Loucy (cell line): ENCODE results near the gene ADCY7.

Source experiments
- H2AFZ ChIP-seq: fragments of 200-600 bp; sonication (generic); 2 replicates; pipeline ENCODE4 v1.6.0; 2016; ENCODE audit warnings: antibody characterized with exemption, mild to moderate bottlenecking, low read length, moderate library complexity
- H3F3A ChIP-seq: fragments of 200-600 bp; 2 replicates; pipeline ENCODE4 v1.6.0; 2016; ENCODE audit warnings: antibody characterized with exemption, low read depth, mild to moderate bottlenecking
- H3K27me3 ChIP-seq: fragments of 200-600 bp; sonication (generic); 2 replicates; pipeline ENCODE4 v1.6.1; 2014; ENCODE audit warnings: low read length, mild to moderate bottlenecking; ENCODE audit not compliant: insufficient read depth, poor library complexity, severe bottlenecking
- H3K36me3 ChIP-seq: fragments of 200-600 bp; sonication (generic); 2 replicates; pipeline ENCODE4 v1.6.1; 2016; ENCODE audit warnings: low read length; ENCODE audit not compliant: insufficient read depth
- H3K4me1 ChIP-seq: fragments of 200-600 bp; sonication (generic); 2 replicates; pipeline ENCODE4 v1.5.1; 2014; ENCODE audit warnings: low read length, mild to moderate bottlenecking; ENCODE audit not compliant: insufficient read depth, poor library complexity, severe bottlenecking
- H3K4me2 ChIP-seq: fragments of 200-600 bp; sonication (generic); 2 replicates; pipeline ENCODE4 v1.6.0; 2014; ENCODE audit warnings: antibody characterized with exemption, low read length, low read depth, mild to moderate bottlenecking; ENCODE audit not compliant: poor library complexity, severe bottlenecking
- H3K4me3 ChIP-seq: fragments of 200-600 bp; sonication (generic); 2 replicates; pipeline ENCODE4 v1.5.1; 2014; ENCODE audit warnings: low read length, mild to moderate bottlenecking, mixed read lengths; ENCODE audit not compliant: poor library complexity, severe bottlenecking
- H3K79me2 ChIP-seq: fragments of 200-600 bp; sonication (generic); 2 replicates; pipeline ENCODE4 v1.6.1; 2014; ENCODE audit warnings: low read length; ENCODE audit not compliant: insufficient read depth
- H3K9ac ChIP-seq: fragments of 200-600 bp; sonication (generic); 2 replicates; pipeline ENCODE4 v1.6.0; 2014; ENCODE audit warnings: mild to moderate bottlenecking, low read depth, low read length, moderate library complexity; ENCODE audit not compliant: poor library complexity, severe bottlenecking
- H3K9me2 ChIP-seq: fragments of 200-600 bp; sonication (generic); replicated peaks from 2 replicates; pipeline ENCODE4 v1.6.1; 2016; ENCODE audit warnings: low read depth, low read length, mixed read lengths
- H3K9me3 ChIP-seq: fragments of 200-600 bp; sonication (generic); 2 replicates; pipeline ENCODE4 v1.6.1; 2014; ENCODE audit warnings: mild to moderate bottlenecking, antibody characterized with exemption, low read length, low read depth; ENCODE audit not compliant: insufficient read depth
- H4K20me1 ChIP-seq: fragments of 200-600 bp; sonication (generic); 2 replicates; pipeline ENCODE4 v1.6.0; 2014; ENCODE audit warnings: antibody characterized with exemption, low read length, mild to moderate bottlenecking; ENCODE audit not compliant: insufficient read depth, poor library complexity, severe bottlenecking
- CTCF ChIP-seq: fragments of 200-600 bp; sonication (generic); conservative IDR thresholded peaks from 2 replicates; pipeline ENCODE4 v1.5.1; 2014; ENCODE audit warnings: mild to moderate bottlenecking, antibody characterized with exemption, low read length
- EZH2phosphoT487 ChIP-seq: fragments of 200-600 bp; IDR thresholded peaks from 2 replicates; pipeline ENCODE4 v1.6.1; 2018; ENCODE audit warnings: antibody characterized with exemption, mild to moderate bottlenecking, moderate library complexity, borderline replicate concordance

Gene ADCY7

GRCh38 chr16:50326835-50327465 lies 60.6 kb downstream of the ADCY7 start:
- no peak for TF ChIP-seq EZH2phosphoT487
- TF ChIP-seq CTCF = peak; percentile 74
- Histone ChIP-seq H3F3A (no peaks in the 10 kb centered on the region), H3K4me2 (no peak overlapping the region), H2AFZ (no peak overlapping the region), H3K27me3 (no peaks in the 10 kb centered on the region), H3K4me3 (no peak overlapping the region), H4K20me1 (peaks cover 4% of the 10 kb centered on the region), H3K9me2 (no peaks in the 10 kb centered on the region), H3K9ac (no peak overlapping the region), H3K79me2 (peaks cover 6% of the 10 kb centered on the region), H3K36me3 (peaks cover 94% of the 10 kb centered on the region), H3K9me3 (no peaks in the 10 kb centered on the region), H3K4me1 (no peaks in the 10 kb centered on the region)

GRCh38 chr16:50329446-50330189 lies 63.3 kb downstream of the ADCY7 start:
- Histone ChIP-seq H3K9ac (no peak overlapping the region), H3K36me3 (peaks cover 93% of the 10 kb centered on the region), H3K27me3 (no peaks in the 10 kb centered on the region), H3K4me1 (no peaks in the 10 kb centered on the region), H3K9me2 (no peaks in the 10 kb centered on the region), H3K9me3 (no peaks in the 10 kb centered on the region), H2AFZ (no peak overlapping the region), H3K79me2 (peaks cover 15% of the 10 kb centered on the region), H4K20me1 (peaks cover 5% of the 10 kb centered on the region), H3K4me3 (no peak overlapping the region), H3F3A (no peaks in the 10 kb centered on the region), H3K4me2 (no peak overlapping the region)
- no peak for TF ChIP-seq CTCF
- TF ChIP-seq EZH2phosphoT487 = no peak

- Histone ChIP-seq H3K9ac (no peak overlapping the region), H3K27me3 (no peaks in the 10 kb centered on the region), H2AFZ (no peak overlapping the region), H3K4me2 (no peak overlapping the region), H3K79me2 (peaks cover 15% of the 10 kb centered on the region), H4K20me1 (peaks cover 5% of the 10 kb centered on the region), H3K9me3 (no peaks in the 10 kb centered on the region), H3K36me3 (peaks cover 85% of the 10 kb centered on the region), H3K4me3 (no peak overlapping the region), H3F3A (no peaks in the 10 kb centered on the region), H3K9me2 (no peaks in the 10 kb centered on the region), H3K4me1 (no peaks in the 10 kb centered on the region)
- TF ChIP-seq CTCF (no peak), EZH2phosphoT487 (no peak)
Observed at GRCh38 chr16:50331570-50331969, 65.2 kb downstream of the ADCY7 start.
